ENCODE measurements around the gene HDAC4.

DNA sequence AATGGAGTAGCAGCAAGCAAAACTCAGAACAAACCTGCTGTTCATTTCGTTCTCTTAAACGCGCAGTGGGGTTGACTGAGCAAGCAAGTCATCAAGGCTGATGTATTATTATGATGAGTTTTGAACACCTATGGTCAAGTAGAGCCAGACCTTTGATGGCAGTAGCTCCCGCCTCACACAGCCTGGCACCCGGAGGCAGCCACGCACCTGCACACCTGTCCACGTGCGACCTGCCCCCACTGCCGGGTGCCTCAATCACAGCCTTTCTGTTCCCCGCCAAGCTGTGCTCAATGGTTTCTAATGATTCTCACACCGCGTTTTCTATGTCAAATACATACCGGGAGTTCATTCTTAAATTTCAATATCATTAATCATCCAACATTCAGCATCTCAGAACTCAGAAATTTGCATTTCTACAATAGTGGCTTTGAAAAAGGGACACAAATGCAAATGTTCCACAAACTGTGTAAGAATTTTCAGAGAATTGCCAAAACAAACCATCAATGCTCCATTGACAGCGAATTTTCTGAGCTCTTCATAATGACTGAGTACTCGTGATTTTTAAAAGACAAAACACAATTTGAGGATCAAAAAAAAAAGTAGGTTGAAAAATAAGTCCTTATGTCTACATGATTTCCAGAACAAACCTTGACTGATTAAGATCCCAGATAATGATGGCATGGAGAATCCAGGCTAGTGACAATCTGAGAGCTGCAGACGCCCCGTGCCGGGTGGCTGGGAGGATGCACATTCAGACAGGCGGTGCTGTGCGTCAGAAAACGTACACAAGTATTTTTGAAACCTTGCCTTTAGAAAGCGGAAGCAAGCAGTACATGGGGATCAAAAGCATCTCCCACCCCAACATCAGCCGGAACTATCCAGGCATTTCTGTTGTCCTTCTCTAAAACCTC, 56.6 kb downstream of the HDAC4 start:
- TF ChIP-seq, protein P1, sequence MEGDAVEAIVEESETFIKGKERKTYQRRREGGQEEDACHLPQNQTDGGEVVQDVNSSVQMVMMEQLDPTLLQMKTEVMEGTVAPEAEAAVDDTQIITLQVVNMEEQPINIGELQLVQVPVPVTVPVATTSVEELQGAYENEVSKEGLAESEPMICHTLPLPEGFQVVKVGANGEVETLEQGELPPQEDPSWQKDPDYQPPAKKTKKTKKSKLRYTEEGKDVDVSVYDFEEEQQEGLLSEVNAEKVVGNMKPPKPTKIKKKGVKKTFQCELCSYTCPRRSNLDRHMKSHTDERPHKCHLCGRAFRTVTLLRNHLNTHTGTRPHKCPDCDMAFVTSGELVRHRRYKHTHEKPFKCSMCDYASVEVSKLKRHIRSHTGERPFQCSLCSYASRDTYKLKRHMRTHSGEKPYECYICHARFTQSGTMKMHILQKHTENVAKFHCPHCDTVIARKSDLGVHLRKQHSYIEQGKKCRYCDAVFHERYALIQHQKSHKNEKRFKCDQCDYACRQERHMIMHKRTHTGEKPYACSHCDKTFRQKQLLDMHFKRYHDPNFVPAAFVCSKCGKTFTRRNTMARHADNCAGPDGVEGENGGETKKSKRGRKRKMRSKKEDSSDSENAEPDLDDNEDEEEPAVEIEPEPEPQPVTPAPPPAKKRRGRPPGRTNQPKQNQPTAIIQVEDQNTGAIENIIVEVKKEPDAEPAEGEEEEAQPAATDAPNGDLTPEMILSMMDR (conservative IDR thresholded peaks at IDR 0.05) = no peak
- TF ChIP-seq EZH2 (IDR thresholded peaks at IDR 0.05; ENCODE audit: low read depth) = no peak
